Calu3 (cell line): ENCODE results near the gene PRICKLE1. TPM values are rescaled to one million over a fixed set of nuclear protein-coding genes. Genes with fewer than 3 reads are reported as not detected.

Experiments used
- Bru-seq: library from RNA; stranded (reverse); fragments of 400-500 nt; gene quantifications from one replicate; lab custom pipeline; 2021; lab: Mats Ljungman, UMichigan
- BruChase-seq, 2 experiments: library from RNA; stranded (reverse); fragments of 400-500 nt; gene quantifications; one replicate each; lab custom pipeline; 2021; lab: Mats Ljungman, UMichigan
- BruUV-seq: library from RNA; stranded (reverse); fragments of 400-500 nt; replicated peaks from 2 replicates; lab custom pipeline; 2021; lab: Mats Ljungman, UMichigan
- CTCF ChIA-PET: fragments of 300-600 bp; sonication (Branson Sonifier 250); formaldehyde crosslinking; loops from one replicate; lab custom pipeline; 2022; ENCODE audit warnings: antibody characterized with exemption; lab: Charles Lee
- DNase-seq: peaks from one replicate; pipeline ENCODE4 v3.0.0; 2022
- H3K27ac Mint-ChIP-seq: one replicate; pipeline ENCODE4 v1.8.0; 2022; ENCODE audit warnings: mixed read lengths; ENCODE audit not compliant: unreplicated experiment
- H3K27me3 Mint-ChIP-seq: one replicate; pipeline ENCODE4 v1.8.0; 2022; ENCODE audit warnings: mixed read lengths; ENCODE audit not compliant: unreplicated experiment
- H3K36me3 Mint-ChIP-seq: one replicate; pipeline ENCODE4 v1.8.0; 2022; ENCODE audit warnings: mild to moderate bottlenecking, moderate library complexity, mixed read lengths; ENCODE audit not compliant: insufficient read depth, unreplicated experiment
- H3K4me1 Mint-ChIP-seq: one replicate; pipeline ENCODE4 v1.8.0; 2022; ENCODE audit warnings: mild to moderate bottlenecking, low read depth, mixed read lengths; ENCODE audit not compliant: unreplicated experiment
- H3K4me3 Mint-ChIP-seq: one replicate; pipeline ENCODE4 v1.8.0; 2022; ENCODE audit warnings: mild to moderate bottlenecking, low read depth, moderate library complexity, mixed read lengths; ENCODE audit not compliant: unreplicated experiment
- H3K9me3 Mint-ChIP-seq: one replicate; pipeline ENCODE4 v1.8.0; 2022; ENCODE audit warnings: low read depth, mixed read lengths; ENCODE audit not compliant: unreplicated experiment
- CTCF ChIP-seq: fragments of 200-600 bp; IDR thresholded peaks from one replicate; pipeline ENCODE4 v1.8.0; 2022; ENCODE audit warnings: antibody characterized with exemption; ENCODE audit not compliant: unreplicated experiment
- intact Hi-C: fragments of 100-400 bp; cut with micrococcal nuclease; formaldehyde crosslinking; loops from one replicate; pipeline ENCODE4 v1.10.0; 2022; ENCODE audit not compliant: unreplicated experiment
- long read RNA-seq: library from polyadenylated mRNA; stranded (forward); transcript quantifications from one replicate; pipeline ENCODE4 v2.0.0, GENCODE V29; 2022
- total RNA-seq: library from RNA; stranded (reverse); gene quantifications from 2 replicates; pipeline ENCODE4 v1.2.3, GENCODE V29; 2022

Gene PRICKLE1
- 7.0 and 12.7 TPM in 2 replicates for total RNA-seq
- percentile 64 among the genes with signal in this experiment for Bru-seq, nascent RNA
- percentile 69 among the genes with signal in this experiment for BruChase-seq, experiment 1, labeled RNA remaining after a 6-hour chase
- BruChase-seq, experiment 2, labeled RNA remaining after a 2-hour chase, result percentile 64 among the genes with signal in this experiment
- long read RNA-seq, partial matches to known transcripts, result 0 of 4 reads
- long read RNA-seq, other reads (novel, unspliced or antisense), result 4 of 4 reads

- Mint-ChIP-seq H3K27ac (peak within 1 kb of the TSS; percentile 36), H3K4me1 (peaks cover 15% of the 10 kb centered on the region), H3K4me3 (peak within 1 kb of the TSS; percentile 81), H3K27me3 (no peaks in the 10 kb centered on the region), H3K36me3 (peaks cover 24% of the 10 kb centered on the region), H3K9me3 (no peaks in the 10 kb centered on the region)
- DNase-seq, result peak; percentile 48
- CTCF ChIA-PET, result no interaction called here
- no TSS peak for BruUV-seq
- no peak for TF ChIP-seq CTCF
- intact Hi-C loops, result loop anchor here (5.0 to 10.0 kb wide), 4 partner anchors 165 to 748 kb away; no protein-coding TSS in a partner anchor
These were observed at the start of gene PRICKLE1 for GRCh38 chr12:42589465-42590329. PRICKLE1 (minus strand) TSS chr12:42589746; CDS start chr12:42472516, 117,230 bp downstream.

GRCh38 chr12:42638697-42639096, 49.2 kb upstream of the PRICKLE1 start:
- no peak overlapping the region for H3K4me3 Mint-ChIP-seq
- no peaks in the 10 kb centered on the region for H3K36me3 Mint-ChIP-seq
- no peaks in the 10 kb centered on the region for H3K4me1 Mint-ChIP-seq
- no peaks in the 10 kb centered on the region for H3K9me3 Mint-ChIP-seq
- BruUV-seq, result no TSS peak
- intact Hi-C loops, result no loop called here
- no peak for TF ChIP-seq CTCF
- no peaks in the 10 kb centered on the region for H3K27me3 Mint-ChIP-seq
- CTCF ChIA-PET, result no interaction called here
- no peak overlapping the region for H3K27ac Mint-ChIP-seq
- DNase-seq, result no peak

DNA sequence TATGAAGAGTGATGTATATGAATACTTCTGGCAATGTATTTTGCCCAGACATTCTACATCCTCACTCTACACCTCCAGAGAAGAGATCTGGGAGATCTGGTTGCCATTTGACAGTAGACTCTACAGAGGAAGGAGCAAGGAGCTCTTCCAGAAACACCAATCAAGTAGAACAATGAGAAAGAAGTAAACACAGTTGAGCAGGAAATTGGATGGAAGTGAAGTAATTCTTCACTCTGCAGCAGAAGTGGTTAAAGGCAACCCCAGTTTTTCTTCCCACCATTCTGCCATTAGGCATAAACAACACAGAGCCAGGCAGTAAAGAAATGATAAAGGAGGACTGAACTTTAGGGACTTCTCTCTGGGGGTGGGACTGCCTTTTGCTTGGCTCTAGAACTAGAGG, 48.5 kb upstream of the PRICKLE1 start:
- H3K27ac Mint-ChIP-seq, result no peak overlapping the region

More for the DNA sequence above, 48.5 kb upstream of the PRICKLE1 start:
- Mint-ChIP-seq H3K4me3 (no peak overlapping the region), H3K36me3 (no peaks in the 10 kb centered on the region), H3K27me3 (no peaks in the 10 kb centered on the region), H3K4me1 (no peaks in the 10 kb centered on the region), H3K9me3 (no peaks in the 10 kb centered on the region)
- DNase-seq, result no peak
- CTCF ChIA-PET, result no interaction called here
- intact Hi-C loops, result no loop called here
- BruUV-seq, result no TSS peak
- TF ChIP-seq CTCF, result no peak
